T-helper 1 cell treated with Interleukin-12 subunit alpha and Interleukin-12 subunit beta and Interleukin-4 antibody, amounts not matched to agents 30 μg/mL and 1 μg/mL, for 36 hours (primary cell): ENCODE data around the gene SSH3.
A peak's percentile ranks its signal among the peaks of the same experiment; 100 is the strongest.

Experiments
- H3K27ac Mint-ChIP-seq: one replicate; pipeline ENCODE4 v1.8.0; 2021; ENCODE audit warnings: mild to moderate bottlenecking, mixed read lengths
- H3K27me3 Mint-ChIP-seq: one replicate; pipeline ENCODE4 v1.8.0; 2021; ENCODE audit warnings: low read depth, mixed read lengths
- H3K36me3 Mint-ChIP-seq: one replicate; pipeline ENCODE4 v1.8.0; 2021; ENCODE audit warnings: low read depth, mixed read lengths
- H3K4me1 Mint-ChIP-seq: one replicate; pipeline ENCODE4 v1.8.0; 2021; ENCODE audit warnings: low read depth, mixed read lengths
- H3K4me3 Mint-ChIP-seq: one replicate; pipeline ENCODE4 v1.8.0; 2021; ENCODE audit warnings: mild to moderate bottlenecking, moderate library complexity, mixed read lengths
- H3K9me3 Mint-ChIP-seq: one replicate; pipeline ENCODE4 v1.8.0; 2021; ENCODE audit warnings: mixed read lengths

Gene SSH3

GRCh38 chr11:67345247-67345919 is 42.1 kb downstream of the SSH3 start:
- Mint-ChIP-seq H3K36me3 (no peaks in the 10 kb centered on the region), H3K9me3 (no peaks in the 10 kb centered on the region), H3K4me1 (peaks cover 30% of the 10 kb centered on the region), H3K4me3 (no peak overlapping the region), H3K27me3 (no peaks in the 10 kb centered on the region), H3K27ac (peak overlapping the region; percentile 73)

DNA sequence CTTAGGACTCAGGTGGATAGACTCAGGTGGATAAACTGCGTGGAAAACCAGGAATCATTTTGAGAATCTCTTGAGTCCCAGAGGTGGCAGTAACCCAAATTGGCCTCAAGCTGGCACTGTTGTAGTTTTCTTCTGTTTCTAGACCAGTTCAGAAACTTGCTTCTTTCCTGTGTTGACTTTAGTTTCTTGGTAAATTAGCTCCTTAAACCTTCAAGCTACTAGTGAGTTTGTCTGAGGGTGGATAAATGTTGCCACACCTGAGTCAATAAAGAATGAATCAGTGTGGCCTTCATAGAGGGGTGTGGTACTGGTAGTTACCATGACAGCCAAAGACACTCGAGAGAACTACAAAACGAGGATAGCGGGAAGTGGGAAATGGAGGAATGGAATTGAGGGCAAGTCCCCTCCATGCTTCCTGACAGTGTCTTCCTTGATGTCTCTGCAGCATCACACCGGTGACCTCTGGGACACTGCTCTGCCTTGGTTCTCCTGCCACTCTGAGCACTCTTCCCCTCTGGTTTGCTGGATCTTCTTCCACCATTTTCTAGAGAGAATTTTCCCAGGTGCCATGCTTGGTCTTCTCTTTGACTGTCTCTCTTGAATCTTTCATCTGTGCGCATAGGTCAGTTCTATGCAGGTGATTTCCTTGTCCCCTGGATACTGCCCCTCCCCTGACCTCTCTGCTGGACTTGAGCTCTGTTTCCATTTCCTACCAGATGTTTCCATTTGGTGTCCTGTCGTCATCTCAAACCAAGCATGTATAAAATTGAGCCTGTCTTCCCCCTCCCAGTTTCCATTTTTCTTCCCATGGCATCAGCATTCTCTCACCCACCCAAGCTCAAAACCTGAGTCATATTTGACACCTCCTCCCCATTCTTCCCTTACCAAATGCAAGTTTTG is 42.8 kb downstream of the SSH3 start:
- Mint-ChIP-seq H3K9me3 (no peaks in the 10 kb centered on the region), H3K27ac (peak overlapping the region; percentile 73), H3K36me3 (peaks cover under 1% of the 10 kb centered on the region), H3K27me3 (no peaks in the 10 kb centered on the region), H3K4me1 (peaks cover 31% of the 10 kb centered on the region), H3K4me3 (peak overlapping the region; percentile 18)

DNA sequence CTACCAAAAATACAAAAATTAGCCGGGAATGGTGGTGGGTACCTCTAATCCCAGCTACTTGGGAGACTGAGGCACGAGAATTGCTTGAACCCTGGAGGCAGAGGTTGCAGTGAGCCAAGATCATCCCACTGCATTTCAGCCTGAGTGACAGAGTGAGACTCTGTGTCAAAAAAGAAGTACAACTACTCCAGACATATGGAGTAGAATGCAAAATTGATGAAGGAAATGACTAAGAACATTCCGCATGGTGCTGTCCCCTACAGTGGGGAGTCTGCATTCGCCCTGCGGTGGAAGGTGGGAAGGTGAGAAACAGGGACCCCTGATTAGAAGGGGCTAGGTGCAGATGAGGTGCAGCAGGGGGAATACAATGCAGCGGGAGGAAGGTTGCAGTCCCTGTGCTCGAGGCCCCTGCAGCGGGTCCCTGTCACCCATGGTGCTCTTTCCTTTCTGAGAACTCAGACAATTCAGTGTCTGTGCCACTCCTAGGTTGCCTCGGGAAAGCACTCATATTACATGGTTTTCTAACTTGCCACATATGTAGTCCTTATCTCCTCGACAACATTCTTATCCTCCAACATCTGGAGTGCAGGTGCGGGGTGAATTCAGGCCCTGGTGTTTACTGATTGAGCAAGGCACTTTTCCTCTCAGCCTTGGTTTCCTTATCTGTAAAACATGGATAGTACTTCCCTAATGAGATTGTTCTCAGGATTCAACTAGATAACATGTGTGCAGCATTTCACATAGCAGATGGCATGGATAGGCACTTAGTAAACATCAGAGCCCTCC is 44.8 kb downstream of the SSH3 start:
- peaks cover 40% of the 10 kb centered on the region for H3K4me1 Mint-ChIP-seq
- H3K36me3 Mint-ChIP-seq, result peaks cover 7% of the 10 kb centered on the region
- H3K27me3 Mint-ChIP-seq, result no peaks in the 10 kb centered on the region
- no peak overlapping the region for H3K4me3 Mint-ChIP-seq
- no peaks in the 10 kb centered on the region for H3K9me3 Mint-ChIP-seq
- H3K27ac Mint-ChIP-seq, result no peak overlapping the region

GRCh38 chr11:67349036-67349435 is 45.7 kb downstream of the SSH3 start:
- Mint-ChIP-seq H3K9me3 (no peaks in the 10 kb centered on the region), H3K36me3 (peaks cover 7% of the 10 kb centered on the region), H3K27ac (no peak overlapping the region), H3K27me3 (no peaks in the 10 kb centered on the region), H3K4me1 (peaks cover 43% of the 10 kb centered on the region), H3K4me3 (no peak overlapping the region)

GRCh38 chr11:67349457-67349856 is 46.1 kb downstream of the SSH3 start:
- Mint-ChIP-seq H3K9me3 (no peaks in the 10 kb centered on the region), H3K4me1 (peaks cover 44% of the 10 kb centered on the region), H3K36me3 (peaks cover 7% of the 10 kb centered on the region), H3K27ac (peak overlapping the region; percentile 27), H3K4me3 (no peak overlapping the region), H3K27me3 (no peaks in the 10 kb centered on the region)

DNA sequence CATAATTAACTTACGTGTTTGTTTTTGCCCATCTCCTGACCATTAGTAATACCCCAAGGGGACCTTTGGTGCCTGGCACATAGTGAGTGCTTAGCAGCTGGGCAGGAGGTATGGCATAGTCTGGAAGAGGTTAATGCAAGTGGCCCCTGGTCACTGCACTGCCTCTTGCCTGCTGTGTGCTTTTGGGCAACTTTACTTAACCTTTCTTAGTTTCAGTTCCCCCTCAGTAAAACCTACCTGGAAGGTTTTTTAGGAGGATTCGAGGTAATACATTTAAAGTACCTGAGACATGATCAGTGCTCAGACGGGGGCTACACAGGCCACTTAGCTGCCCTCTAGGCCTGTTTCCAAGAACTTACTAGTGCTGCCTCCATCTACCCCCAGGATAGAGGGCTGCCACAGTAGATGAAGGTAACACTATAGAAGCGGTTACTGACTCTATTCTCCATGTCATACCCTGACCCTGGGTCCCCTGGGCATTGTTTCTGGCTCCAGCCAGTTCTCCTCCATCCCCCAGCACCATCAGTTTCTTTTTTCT is 46.7 kb downstream of the SSH3 start:
- Mint-ChIP-seq H3K36me3 (peaks cover 7% of the 10 kb centered on the region), H3K4me1 (peaks cover 44% of the 10 kb centered on the region), H3K27me3 (no peaks in the 10 kb centered on the region), H3K9me3 (no peaks in the 10 kb centered on the region), H3K4me3 (no peak overlapping the region), H3K27ac (no peak overlapping the region)

DNA sequence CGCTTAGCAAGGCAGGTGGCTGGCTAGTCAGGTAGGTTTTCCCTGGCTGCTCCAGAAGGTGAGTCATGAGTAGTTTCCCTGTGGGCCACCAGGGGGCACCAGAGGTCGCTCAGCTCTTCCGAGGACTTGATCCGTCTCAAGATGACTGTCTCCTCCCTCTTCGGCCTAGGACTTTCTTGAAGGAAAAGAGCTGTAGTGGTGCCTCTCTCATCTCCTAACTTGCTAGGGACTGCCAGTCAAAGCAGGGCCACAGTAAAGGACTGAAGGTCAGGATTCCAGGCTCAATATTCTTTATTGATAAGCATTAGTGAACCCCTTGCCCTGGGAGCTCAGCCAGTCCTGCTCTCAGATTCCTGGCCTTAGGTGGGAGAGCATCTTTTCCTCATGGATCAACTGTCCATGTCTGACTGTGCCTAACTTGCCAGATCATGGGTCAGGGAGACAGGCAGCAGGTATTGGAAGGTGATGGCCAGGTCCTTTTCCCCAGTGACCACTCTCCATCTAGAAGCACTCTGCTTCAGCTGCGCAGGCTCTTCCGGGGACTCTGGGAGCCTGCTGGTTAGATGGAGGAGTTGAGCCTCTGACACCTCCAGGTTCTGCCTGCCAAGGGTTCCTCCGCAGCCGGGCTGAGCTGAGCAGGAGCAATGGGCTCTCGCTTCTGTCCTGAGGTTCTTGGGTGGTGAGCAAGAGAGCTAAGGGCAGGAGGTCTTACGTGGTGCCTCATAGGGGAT is 48.1 kb downstream of the SSH3 start:
- no peaks in the 10 kb centered on the region for H3K9me3 Mint-ChIP-seq
- peak overlapping the region; percentile 69 for H3K4me3 Mint-ChIP-seq
- H3K36me3 Mint-ChIP-seq, result peaks cover 7% of the 10 kb centered on the region
- peak overlapping the region; percentile 77 for H3K27ac Mint-ChIP-seq
- peaks cover 30% of the 10 kb centered on the region for H3K4me1 Mint-ChIP-seq
- no peaks in the 10 kb centered on the region for H3K27me3 Mint-ChIP-seq

GRCh38 chr11:67352546-67353316 is 49.4 kb downstream of the SSH3 start:
- H3K36me3 Mint-ChIP-seq, result peaks cover 7% of the 10 kb centered on the region
- H3K4me1 Mint-ChIP-seq, result peaks cover 33% of the 10 kb centered on the region
- no peaks in the 10 kb centered on the region for H3K9me3 Mint-ChIP-seq
- peak overlapping the region; percentile 100 for H3K27ac Mint-ChIP-seq
- no peaks in the 10 kb centered on the region for H3K27me3 Mint-ChIP-seq
- H3K4me3 Mint-ChIP-seq, result peak overlapping the region; percentile 98

GRCh38 chr11:67353317-67354074 is 50.2 kb downstream of the SSH3 start, which contains the start of gene POLD4:
TSS of gene POLD4 (minus strand) at chr11:67353546. CDS start at chr11:67353399, 147 bp downstream.
- Mint-ChIP-seq H3K27me3 (peaks cover 4% of the 10 kb centered on the region), H3K4me3 (peak within 1 kb of the TSS; percentile 98), H3K36me3 (peaks cover 7% of the 10 kb centered on the region), H3K9me3 (no peaks in the 10 kb centered on the region), H3K4me1 (peaks cover 33% of the 10 kb centered on the region), H3K27ac (peak within 1 kb of the TSS; percentile 100)

GRCh38 chr11:67354075-67355022 is 51.0 kb downstream of the SSH3 start:
- H3K36me3 Mint-ChIP-seq, result peaks cover 7% of the 10 kb centered on the region
- H3K27me3 Mint-ChIP-seq, result peaks cover 10% of the 10 kb centered on the region
- H3K4me3 Mint-ChIP-seq, result peak overlapping the region; percentile 98
- peaks cover 31% of the 10 kb centered on the region for H3K4me1 Mint-ChIP-seq
- peak overlapping the region; percentile 100 for H3K27ac Mint-ChIP-seq
- no peaks in the 10 kb centered on the region for H3K9me3 Mint-ChIP-seq

DNA sequence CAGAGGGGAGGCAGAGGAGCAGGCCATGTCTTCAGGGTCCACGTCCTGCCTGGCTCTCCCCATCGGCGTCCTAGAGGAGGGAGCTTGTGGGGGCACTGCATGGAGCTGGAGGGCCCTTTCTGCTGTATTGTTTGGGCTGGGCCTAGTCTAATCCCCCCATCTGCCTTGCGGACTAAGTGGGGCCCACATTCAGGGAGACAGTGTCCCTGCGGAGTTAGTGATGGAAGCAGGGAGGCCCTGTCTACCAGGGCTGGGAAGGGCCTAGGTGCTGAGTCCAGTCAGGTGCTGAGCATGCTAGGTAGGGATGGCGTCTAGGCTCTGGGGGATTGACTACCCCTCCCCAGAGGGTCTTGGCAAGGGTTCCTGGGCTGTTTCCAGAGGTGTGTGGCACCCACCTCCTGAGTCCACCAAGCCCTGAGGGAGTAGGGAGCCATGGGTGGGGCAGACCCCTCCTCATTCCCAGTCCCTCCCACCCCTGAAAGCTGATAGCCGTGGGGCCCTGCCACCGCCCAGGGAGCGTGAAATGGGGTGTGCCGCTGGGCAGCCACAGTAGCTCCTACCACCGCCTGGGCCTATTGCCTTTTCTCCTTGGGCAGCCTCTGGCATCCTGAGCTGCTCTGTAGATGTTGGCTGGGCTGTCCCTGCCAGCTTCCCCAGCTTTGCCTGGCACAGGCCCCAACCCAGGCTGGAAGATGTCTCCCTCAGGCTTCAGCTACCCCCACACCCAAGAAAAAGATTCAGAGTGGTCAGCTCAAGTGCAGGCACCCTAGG is 51.9 kb downstream of the SSH3 start:
- peak overlapping the region; percentile 100 for H3K27ac Mint-ChIP-seq
- H3K27me3 Mint-ChIP-seq, result peaks cover 11% of the 10 kb centered on the region
- H3K4me3 Mint-ChIP-seq, result no peak overlapping the region
- no peaks in the 10 kb centered on the region for H3K9me3 Mint-ChIP-seq
- peaks cover 7% of the 10 kb centered on the region for H3K36me3 Mint-ChIP-seq
- H3K4me1 Mint-ChIP-seq, result peaks cover 30% of the 10 kb centered on the region
